Measurements from ENCODE around the gene TMEM203.

TMEM203 gene

DNA sequence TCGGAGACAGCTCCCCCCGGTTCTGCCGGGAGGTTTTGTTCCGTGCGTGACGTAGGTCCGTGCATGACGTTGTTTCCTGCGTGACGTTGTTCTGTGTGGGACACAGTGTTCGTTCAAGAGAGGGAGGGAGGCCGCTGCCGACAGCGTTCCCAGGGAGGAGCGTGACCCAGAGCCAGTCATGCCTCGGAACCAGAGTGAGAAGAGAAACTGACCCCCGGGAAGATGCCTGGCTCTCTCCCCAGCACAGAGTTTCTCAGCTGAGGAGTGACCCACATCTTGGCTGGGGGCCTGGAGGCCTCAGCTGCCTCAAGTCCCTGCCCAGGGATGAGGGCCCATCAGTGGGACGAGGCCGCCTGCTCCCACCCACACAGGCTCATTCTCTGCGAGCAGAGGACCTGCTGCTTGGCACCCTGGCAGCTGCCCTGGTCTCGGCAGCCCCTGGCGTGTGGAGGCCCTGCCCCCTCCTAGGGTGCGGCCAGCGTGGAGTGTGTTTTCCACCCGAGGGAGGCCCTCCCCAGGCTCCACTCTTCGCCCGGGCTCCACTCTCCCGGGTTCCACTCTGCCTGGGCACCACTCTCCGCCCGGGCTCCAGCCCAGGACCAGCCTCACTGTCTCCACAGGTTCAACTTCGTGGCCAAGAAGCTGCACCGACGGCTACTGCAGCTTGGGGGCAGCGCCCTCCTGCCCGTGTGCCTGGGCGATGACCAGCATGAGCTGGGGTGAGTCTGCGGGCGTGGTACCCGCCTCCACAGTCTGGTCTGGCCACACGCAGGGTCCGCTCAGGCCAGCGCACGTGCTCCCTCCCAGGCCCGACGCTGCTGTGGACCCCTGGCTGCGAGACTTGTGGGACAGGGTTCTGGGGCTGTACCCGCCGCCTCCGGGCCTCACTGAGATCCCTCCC, 8.0 kb upstream of the TMEM203 start:
- TF ChIP-seq, protein P1, sequence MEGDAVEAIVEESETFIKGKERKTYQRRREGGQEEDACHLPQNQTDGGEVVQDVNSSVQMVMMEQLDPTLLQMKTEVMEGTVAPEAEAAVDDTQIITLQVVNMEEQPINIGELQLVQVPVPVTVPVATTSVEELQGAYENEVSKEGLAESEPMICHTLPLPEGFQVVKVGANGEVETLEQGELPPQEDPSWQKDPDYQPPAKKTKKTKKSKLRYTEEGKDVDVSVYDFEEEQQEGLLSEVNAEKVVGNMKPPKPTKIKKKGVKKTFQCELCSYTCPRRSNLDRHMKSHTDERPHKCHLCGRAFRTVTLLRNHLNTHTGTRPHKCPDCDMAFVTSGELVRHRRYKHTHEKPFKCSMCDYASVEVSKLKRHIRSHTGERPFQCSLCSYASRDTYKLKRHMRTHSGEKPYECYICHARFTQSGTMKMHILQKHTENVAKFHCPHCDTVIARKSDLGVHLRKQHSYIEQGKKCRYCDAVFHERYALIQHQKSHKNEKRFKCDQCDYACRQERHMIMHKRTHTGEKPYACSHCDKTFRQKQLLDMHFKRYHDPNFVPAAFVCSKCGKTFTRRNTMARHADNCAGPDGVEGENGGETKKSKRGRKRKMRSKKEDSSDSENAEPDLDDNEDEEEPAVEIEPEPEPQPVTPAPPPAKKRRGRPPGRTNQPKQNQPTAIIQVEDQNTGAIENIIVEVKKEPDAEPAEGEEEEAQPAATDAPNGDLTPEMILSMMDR (conservative IDR thresholded peaks at IDR 0.05; ENCODE audit: control insufficient read depth, insufficient read depth, low read depth, low read length): no peak
- no peak overlapping the region for H3K4me3 ChIP-seq (ENCODE audit: control insufficient read depth, low read depth, low read length)
- peak; percentile 62 for DNase-seq (ENCODE audit: low read depth)

DNA sequence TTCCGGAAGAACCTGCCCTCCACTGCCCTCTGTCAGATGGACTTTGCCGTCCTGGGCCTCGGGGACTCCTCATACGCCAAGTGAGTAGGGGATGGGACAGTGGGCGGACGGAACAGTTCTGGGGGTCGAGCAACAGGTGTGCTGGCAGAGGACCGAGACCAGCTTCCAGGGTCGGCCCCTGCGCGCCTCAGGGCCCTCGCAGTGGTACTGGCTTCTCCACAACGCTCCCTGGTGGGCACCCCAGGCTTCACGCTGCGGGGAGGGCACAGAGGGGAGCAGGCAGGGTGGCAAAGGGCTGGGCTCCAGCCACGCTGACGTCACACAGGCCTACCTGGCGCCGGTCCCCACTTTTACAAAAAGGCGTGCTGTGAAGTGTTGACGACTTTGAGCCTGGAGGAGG, 7.1 kb upstream of the TMEM203 start:
- H3K4me3 ChIP-seq (ENCODE audit: control insufficient read depth, low read depth, low read length): no peak overlapping the region
- TF ChIP-seq, protein P1 (conservative IDR thresholded peaks at IDR 0.05; ENCODE audit: control insufficient read depth, insufficient read depth, low read depth, low read length): no peak
- DNase-seq (ENCODE audit: low read depth): no peak

DNA sequence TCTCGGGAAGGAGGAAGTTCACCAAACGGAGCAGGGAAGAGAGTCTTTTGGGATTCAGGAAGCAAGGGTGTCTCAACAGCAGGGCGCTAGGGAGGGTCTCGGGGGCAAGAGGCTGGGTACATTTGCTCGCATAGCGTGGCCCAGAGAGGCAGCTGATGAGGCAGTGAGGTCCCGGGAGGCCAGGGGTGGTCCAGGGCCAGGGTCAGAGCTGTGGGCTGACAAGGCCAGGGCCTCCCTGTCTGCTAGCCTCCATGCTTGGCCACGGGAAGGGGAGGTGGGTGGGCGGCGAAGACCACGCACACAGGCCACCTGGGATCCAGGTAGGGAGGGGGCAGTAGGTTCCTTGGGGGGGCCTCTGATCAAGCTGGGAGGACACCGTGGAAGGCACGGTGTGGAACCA, 6.1 kb upstream of the TMEM203 start:
- H3K4me3 ChIP-seq (ENCODE audit: control insufficient read depth, low read depth, low read length): no peak overlapping the region

DNA sequence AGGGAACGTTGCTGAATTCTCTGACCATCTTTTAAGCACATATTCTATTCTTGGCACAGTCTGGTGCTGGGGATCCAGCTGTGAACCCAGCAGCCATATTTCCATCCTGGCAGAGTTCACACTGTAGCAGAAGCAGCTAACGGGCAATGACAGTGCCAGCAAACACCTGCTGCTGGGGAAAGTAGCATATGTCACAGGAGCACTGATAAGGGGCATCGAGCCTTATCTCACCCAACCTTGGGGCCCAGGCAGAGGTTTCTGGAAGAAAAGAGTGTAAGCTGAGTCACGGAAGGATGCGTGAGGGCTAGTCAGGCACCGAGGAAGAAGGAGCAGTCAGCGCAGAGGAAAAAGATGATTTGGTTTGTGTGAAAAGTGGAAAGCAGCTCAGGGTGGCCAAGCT, 1.2 kb upstream of the TMEM203 start:
- DNase-seq (ENCODE audit: low read depth): no peak
- H3K4me3 ChIP-seq (ENCODE audit: control insufficient read depth, low read depth, low read length): peak overlapping the region; percentile 90
- TF ChIP-seq, protein P1 (conservative IDR thresholded peaks at IDR 0.05; ENCODE audit: control insufficient read depth, insufficient read depth, low read depth, low read length): no peak

More for the DNA sequence above, 6.1 kb upstream of the TMEM203 start:
- DNase-seq (ENCODE audit: low read depth): no peak
- TF ChIP-seq, protein P1 (conservative IDR thresholded peaks at IDR 0.05; ENCODE audit: control insufficient read depth, insufficient read depth, low read depth, low read length): no peak

DNA sequence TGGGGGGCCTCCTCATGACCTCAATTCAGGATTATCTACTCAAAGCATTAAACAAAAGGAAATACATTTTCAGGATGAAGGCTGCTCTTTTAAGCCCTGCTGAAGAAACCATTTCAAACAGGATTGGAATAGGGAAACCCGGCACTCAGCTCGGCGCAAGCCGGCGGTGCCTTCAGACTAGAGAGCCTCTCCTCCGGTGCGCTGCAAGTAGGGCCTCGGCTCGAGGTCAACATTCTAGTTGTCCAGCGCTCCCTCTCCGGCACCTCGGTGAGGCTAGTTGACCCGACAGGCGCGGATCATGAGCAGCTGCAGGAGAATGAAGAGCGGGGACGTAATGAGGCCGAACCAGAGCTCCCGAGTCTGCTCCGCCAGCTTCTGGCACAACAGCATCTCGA, 720 bp downstream of the TMEM203 start:
- no peak for DNase-seq (ENCODE audit: low read depth)
- peak overlapping the region; percentile 90 for H3K4me3 ChIP-seq (ENCODE audit: control insufficient read depth, low read depth, low read length)
- TF ChIP-seq, protein P1 (conservative IDR thresholded peaks at IDR 0.05; ENCODE audit: control insufficient read depth, insufficient read depth, low read depth, low read length): no peak

DNA sequence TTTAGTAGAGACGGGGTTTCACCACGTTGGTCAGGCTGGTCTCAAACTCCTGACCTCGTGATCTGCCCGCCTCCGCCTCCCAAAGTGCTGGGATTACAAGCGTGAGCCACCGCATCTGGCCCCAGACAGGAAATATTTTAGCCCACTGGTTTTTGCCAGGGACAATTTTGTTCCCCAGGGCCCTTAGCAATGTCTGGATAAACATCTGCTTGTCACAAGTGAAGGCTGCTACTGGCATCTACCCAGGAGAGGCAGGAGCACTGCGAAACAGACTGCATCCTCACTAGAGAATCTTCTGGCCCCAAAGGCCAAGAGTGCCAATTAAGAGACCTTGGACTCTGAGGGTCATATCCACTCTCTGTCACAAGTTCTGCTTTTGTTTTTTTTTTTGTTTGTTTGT, 2.5 kb downstream of the TMEM203 start:
- TF ChIP-seq, protein P1 (conservative IDR thresholded peaks at IDR 0.05; ENCODE audit: control insufficient read depth, insufficient read depth, low read depth, low read length): no peak
- no peak for DNase-seq (ENCODE audit: low read depth)
- no peak overlapping the region for H3K4me3 ChIP-seq (ENCODE audit: control insufficient read depth, low read depth, low read length)

Data from fibroblast of mammary gland (primary cell).